Stimulated activated naive CD4-positive, alpha-beta T cell treated with Interleukin-2 at 50 U/mL for 16 hours (primary cell): ENCODE data around the gene UBE3B.

Source experiments
- DNase-seq: peaks from one replicate; lab custom pipeline; 2025; lab: John Stamatoyannopoulos, UW

UBE3B gene

GRCh38 chr12:109529691-109530640 lies 52.5 kb downstream of the UBE3B start:
- DNase-seq = no peak

GRCh38 chr12:109531411-109531810 lies 54.0 kb downstream of the UBE3B start:
- no peak for DNase-seq

GRCh38 chr12:109532721-109533486 lies 55.5 kb downstream of the UBE3B start:
- no peak for DNase-seq

GRCh38 chr12:109533487-109533740 lies 56.0 kb downstream of the UBE3B start:
- DNase-seq = no peak

GRCh38 chr12:109534456-109534855 lies 57.0 kb downstream of the UBE3B start:
- DNase-seq = no peak

GRCh38 chr12:109535231-109535862 lies 57.9 kb downstream of the UBE3B start:
- no peak for DNase-seq

- no peak for DNase-seq
Observed at GRCh38 chr12:109535863-109536250, 58.4 kb downstream of the UBE3B start.

GRCh38 chr12:109537136-109537535 lies 59.7 kb downstream of the UBE3B start:
- no peak for DNase-seq

- DNase-seq = no peak
Observed at GRCh38 chr12:109538191-109538863, 60.9 kb downstream of the UBE3B start.

GRCh38 chr12:109539508-109539907 lies 62.1 kb downstream of the UBE3B start:
- DNase-seq = no peak

- DNase-seq = no peak
Observed at GRCh38 chr12:109540526-109541412, 63.3 kb downstream of the UBE3B start.

GRCh38 chr12:109541413-109541726 lies 63.9 kb downstream of the UBE3B start:
- no peak for DNase-seq

- DNase-seq = no peak
Observed at GRCh38 chr12:109542014-109542413, 64.6 kb downstream of the UBE3B start.

GRCh38 chr12:109542876-109543275 lies 65.4 kb downstream of the UBE3B start:
- DNase-seq = no peak

- DNase-seq = no peak
Observed at GRCh38 chr12:109544955-109545531, 67.6 kb downstream of the UBE3B start.

- no peak for DNase-seq
Observed at GRCh38 chr12:109545826-109546225, 68.4 kb downstream of the UBE3B start.

- DNase-seq = no peak
Observed at GRCh38 chr12:109547286-109547685, 69.9 kb downstream of the UBE3B start.

GRCh38 chr12:109548258-109548657 lies 70.8 kb downstream of the UBE3B start:
- no peak for DNase-seq

- DNase-seq = no peak
Observed at GRCh38 chr12:109549613-109550270, 72.3 kb downstream of the UBE3B start.

- no peak for DNase-seq
Observed at GRCh38 chr12:109550281-109550680, 72.8 kb downstream of the UBE3B start.

GRCh38 chr12:109551108-109551507 lies 73.7 kb downstream of the UBE3B start:
- no peak for DNase-seq
